Measurements from ENCODE around the gene LRBA.

LRBA gene

DNA sequence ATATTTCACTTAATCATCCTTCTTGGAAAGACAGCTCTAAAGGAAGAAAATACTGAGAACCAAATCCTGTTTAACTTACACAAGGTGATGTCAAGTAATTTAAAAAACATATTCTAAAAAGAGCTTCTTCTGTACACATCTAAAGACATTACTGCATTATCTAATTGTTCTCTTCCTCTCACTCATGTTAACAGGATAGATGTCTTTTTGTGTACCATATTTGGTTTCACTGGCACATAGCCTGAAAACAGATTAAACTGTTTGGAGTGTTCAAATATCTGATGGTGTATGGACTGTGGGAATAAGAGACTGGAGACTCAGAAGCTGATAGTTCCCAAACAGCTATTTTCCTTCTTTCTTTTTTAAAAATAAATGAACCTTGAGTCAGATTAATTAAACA is 646.4 kb downstream of the LRBA start:
- H3K4me3 ChIP-seq (ENCODE audit: low read length): no peak overlapping the region
- no peaks in the 10 kb centered on the region for H3F3A ChIP-seq (ENCODE audit: control insufficient read depth, insufficient read depth)
- no peak for TF ChIP-seq EZH2phosphoT487 (IDR thresholded peaks at IDR 0.05; ENCODE audit: borderline replicate concordance, low read length)
- TF ChIP-seq, protein P1, sequence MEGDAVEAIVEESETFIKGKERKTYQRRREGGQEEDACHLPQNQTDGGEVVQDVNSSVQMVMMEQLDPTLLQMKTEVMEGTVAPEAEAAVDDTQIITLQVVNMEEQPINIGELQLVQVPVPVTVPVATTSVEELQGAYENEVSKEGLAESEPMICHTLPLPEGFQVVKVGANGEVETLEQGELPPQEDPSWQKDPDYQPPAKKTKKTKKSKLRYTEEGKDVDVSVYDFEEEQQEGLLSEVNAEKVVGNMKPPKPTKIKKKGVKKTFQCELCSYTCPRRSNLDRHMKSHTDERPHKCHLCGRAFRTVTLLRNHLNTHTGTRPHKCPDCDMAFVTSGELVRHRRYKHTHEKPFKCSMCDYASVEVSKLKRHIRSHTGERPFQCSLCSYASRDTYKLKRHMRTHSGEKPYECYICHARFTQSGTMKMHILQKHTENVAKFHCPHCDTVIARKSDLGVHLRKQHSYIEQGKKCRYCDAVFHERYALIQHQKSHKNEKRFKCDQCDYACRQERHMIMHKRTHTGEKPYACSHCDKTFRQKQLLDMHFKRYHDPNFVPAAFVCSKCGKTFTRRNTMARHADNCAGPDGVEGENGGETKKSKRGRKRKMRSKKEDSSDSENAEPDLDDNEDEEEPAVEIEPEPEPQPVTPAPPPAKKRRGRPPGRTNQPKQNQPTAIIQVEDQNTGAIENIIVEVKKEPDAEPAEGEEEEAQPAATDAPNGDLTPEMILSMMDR (IDR thresholded peaks at IDR 0.05; ENCODE audit: low read depth, low read length, poor library complexity, severe bottlenecking): no peak
- no peaks in the 10 kb centered on the region for H3K4me1 ChIP-seq (ENCODE audit: control insufficient read depth, low read length)
- no peaks in the 10 kb centered on the region for H3K27me3 ChIP-seq (ENCODE audit: control insufficient read depth, low read length)
- H3K36me3 ChIP-seq (ENCODE audit: control insufficient read depth, low read length): no peaks in the 10 kb centered on the region
- H4K20me1 ChIP-seq (ENCODE audit: control insufficient read depth, insufficient read depth, low read depth, low read length): no peaks in the 10 kb centered on the region
- no peak overlapping the region for H3K27ac ChIP-seq (ENCODE audit: low read depth, low read length)
- no peaks in the 10 kb centered on the region for H3K9me2 ChIP-seq (replicated peaks; ENCODE audit: control insufficient read depth, low read length)
- no peaks in the 10 kb centered on the region for H3K9me3 ChIP-seq (ENCODE audit: control insufficient read depth, insufficient read depth, low read length)
- no peak overlapping the region for H3K4me2 ChIP-seq (ENCODE audit: low read length)
- no peaks in the 10 kb centered on the region for H3K79me2 ChIP-seq (ENCODE audit: control insufficient read depth, low read length)

DNA sequence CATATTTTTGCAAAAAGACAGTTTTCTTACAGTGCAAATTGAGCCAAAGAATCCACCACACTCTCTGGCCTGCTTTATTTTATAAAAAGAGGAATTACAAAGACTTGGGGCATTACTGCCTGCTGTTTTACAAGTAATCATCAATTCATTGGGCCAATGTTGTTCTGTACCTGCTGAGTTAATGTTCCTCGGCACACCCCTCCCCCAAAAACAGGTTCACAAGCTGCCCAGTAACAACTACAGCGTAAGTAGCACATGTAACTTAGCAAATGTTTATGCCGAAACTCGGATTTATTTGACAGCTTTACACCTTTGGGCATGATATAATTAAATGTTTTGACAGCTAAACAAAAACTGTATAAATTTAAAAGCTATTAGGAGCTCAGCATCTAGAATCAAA is 647.8 kb downstream of the LRBA start:
- no peak overlapping the region for H3K4me2 ChIP-seq (ENCODE audit: low read length)

DNA sequence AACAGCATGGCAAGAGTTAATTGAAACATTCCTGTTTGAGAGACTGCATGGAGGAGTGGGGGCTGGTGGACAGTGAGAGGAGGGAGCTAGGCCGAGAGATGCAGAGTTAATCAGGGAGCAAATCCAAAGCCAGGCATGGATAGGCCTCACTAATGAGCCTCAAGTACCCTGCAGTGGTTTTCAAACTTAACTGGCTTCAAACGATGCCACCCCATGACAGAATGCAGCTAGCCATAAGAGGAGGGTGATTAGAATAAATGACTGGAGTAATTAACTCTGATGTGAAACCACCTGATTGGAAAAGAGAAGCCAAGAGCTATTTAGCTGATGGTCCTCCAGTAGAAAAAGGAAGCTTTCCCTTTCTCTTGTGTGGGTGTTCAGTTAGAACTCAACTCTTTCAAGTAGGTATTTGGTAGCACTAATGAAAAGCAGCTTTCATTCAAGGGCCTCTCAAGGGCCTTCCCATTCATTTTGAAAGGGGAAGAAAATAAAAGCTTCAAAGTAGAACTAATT is 648.5 kb downstream of the LRBA start:
- no peaks in the 10 kb centered on the region for H3K9me2 ChIP-seq (replicated peaks; ENCODE audit: control insufficient read depth, low read length)
- no peak overlapping the region for H3K4me2 ChIP-seq (ENCODE audit: low read length)
- H3K4me1 ChIP-seq (ENCODE audit: control insufficient read depth, low read length): no peaks in the 10 kb centered on the region
- TF ChIP-seq EZH2phosphoT487 (IDR thresholded peaks at IDR 0.05; ENCODE audit: borderline replicate concordance, low read length): no peak
- TF ChIP-seq, protein P1 (IDR thresholded peaks at IDR 0.05; ENCODE audit: low read depth, low read length, poor library complexity, severe bottlenecking): no peak
- no peaks in the 10 kb centered on the region for H3K79me2 ChIP-seq (ENCODE audit: control insufficient read depth, low read length)
- no peaks in the 10 kb centered on the region for H4K20me1 ChIP-seq (ENCODE audit: control insufficient read depth, insufficient read depth, low read depth, low read length)
- H3K36me3 ChIP-seq (ENCODE audit: control insufficient read depth, low read length): no peaks in the 10 kb centered on the region
- H3K27me3 ChIP-seq (ENCODE audit: control insufficient read depth, low read length): no peaks in the 10 kb centered on the region
- H3K27ac ChIP-seq (ENCODE audit: low read depth, low read length): no peak overlapping the region
- no peaks in the 10 kb centered on the region for H3F3A ChIP-seq (ENCODE audit: control insufficient read depth, insufficient read depth)
- no peaks in the 10 kb centered on the region for H3K9me3 ChIP-seq (ENCODE audit: control insufficient read depth, insufficient read depth, low read length)
- no peak overlapping the region for H3K4me3 ChIP-seq (ENCODE audit: low read length)

More for the DNA sequence above, 647.8 kb downstream of the LRBA start:
- TF ChIP-seq EZH2phosphoT487 (IDR thresholded peaks at IDR 0.05; ENCODE audit: borderline replicate concordance, low read length): no peak
- TF ChIP-seq, protein P1 (IDR thresholded peaks at IDR 0.05; ENCODE audit: low read depth, low read length, poor library complexity, severe bottlenecking): no peak
- H4K20me1 ChIP-seq (ENCODE audit: control insufficient read depth, insufficient read depth, low read depth, low read length): no peaks in the 10 kb centered on the region
- H3K4me3 ChIP-seq (ENCODE audit: low read length): no peak overlapping the region
- H3K9me3 ChIP-seq (ENCODE audit: control insufficient read depth, insufficient read depth, low read length): no peaks in the 10 kb centered on the region
- H3K79me2 ChIP-seq (ENCODE audit: control insufficient read depth, low read length): no peaks in the 10 kb centered on the region
- H3K4me1 ChIP-seq (ENCODE audit: control insufficient read depth, low read length): no peaks in the 10 kb centered on the region
- H3K27ac ChIP-seq (ENCODE audit: low read depth, low read length): no peak overlapping the region
- H3K27me3 ChIP-seq (ENCODE audit: control insufficient read depth, low read length): no peaks in the 10 kb centered on the region
- no peaks in the 10 kb centered on the region for H3F3A ChIP-seq (ENCODE audit: control insufficient read depth, insufficient read depth)
- no peaks in the 10 kb centered on the region for H3K36me3 ChIP-seq (ENCODE audit: control insufficient read depth, low read length)
- no peaks in the 10 kb centered on the region for H3K9me2 ChIP-seq (replicated peaks; ENCODE audit: control insufficient read depth, low read length)
